Dendritic cell treated with granulocyte-macrophage colony-stimulating factor and Interleukin-4, amounts not matched to agents 40 ng/mL and 50 ng/mL, for 4 days (primary cell): ENCODE data around the gene FAM193B.

Source experiments
- H3K27ac Mint-ChIP-seq: one replicate; pipeline ENCODE4 v1.8.0; 2022; ENCODE audit warnings: mild to moderate bottlenecking, mixed read lengths
- H3K27me3 Mint-ChIP-seq: one replicate; pipeline ENCODE4 v1.8.0; 2022; ENCODE audit warnings: mild to moderate bottlenecking, mixed read lengths
- H3K36me3 Mint-ChIP-seq: one replicate; pipeline ENCODE4 v1.8.0; 2022; ENCODE audit warnings: low read depth, mixed read lengths
- H3K4me1 Mint-ChIP-seq: one replicate; pipeline ENCODE4 v1.8.0; 2022; ENCODE audit warnings: low read depth, mixed read lengths
- H3K4me3 Mint-ChIP-seq: one replicate; pipeline ENCODE4 v1.8.0; 2022; ENCODE audit warnings: mild to moderate bottlenecking, moderate library complexity, mixed read lengths
- H3K9me3 Mint-ChIP-seq: one replicate; pipeline ENCODE4 v1.8.0; 2022; ENCODE audit warnings: mixed read lengths
- intact Hi-C: fragments of 100-400 bp; cut with micrococcal nuclease; formaldehyde crosslinking; loops from one replicate; pipeline ENCODE4 v1.15.0; 2022

The FAM193B gene

DNA sequence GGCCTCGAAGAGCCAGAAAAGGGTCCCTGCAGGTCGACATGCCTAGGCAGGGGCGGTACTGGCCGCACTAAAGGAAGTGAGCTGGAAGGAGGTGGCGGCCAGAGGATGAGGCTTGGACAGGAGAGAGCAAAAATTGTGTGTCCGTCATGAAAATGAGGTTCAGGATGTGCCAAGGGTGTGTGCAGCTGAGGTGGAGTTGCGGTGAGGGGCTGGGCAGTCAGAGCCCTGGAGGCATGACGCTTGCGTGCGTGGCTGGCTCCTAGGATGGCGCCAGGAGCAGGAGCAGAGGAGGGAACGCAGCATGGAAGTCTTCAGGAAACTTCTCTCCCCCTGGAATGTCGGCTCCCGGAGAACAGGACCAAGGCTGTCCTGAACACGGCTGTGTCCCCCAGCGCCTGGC is 51.5 kb downstream of the FAM193B start:
- intact Hi-C loops: no loop called here
- Mint-ChIP-seq H3K4me1 (peaks cover 76% of the 10 kb centered on the region), H3K9me3 (no peaks in the 10 kb centered on the region), H3K27ac (peak overlapping the region; percentile 0), H3K4me3 (no peak overlapping the region), H3K27me3 (peaks cover 31% of the 10 kb centered on the region), H3K36me3 (peaks cover 51% of the 10 kb centered on the region)

DNA sequence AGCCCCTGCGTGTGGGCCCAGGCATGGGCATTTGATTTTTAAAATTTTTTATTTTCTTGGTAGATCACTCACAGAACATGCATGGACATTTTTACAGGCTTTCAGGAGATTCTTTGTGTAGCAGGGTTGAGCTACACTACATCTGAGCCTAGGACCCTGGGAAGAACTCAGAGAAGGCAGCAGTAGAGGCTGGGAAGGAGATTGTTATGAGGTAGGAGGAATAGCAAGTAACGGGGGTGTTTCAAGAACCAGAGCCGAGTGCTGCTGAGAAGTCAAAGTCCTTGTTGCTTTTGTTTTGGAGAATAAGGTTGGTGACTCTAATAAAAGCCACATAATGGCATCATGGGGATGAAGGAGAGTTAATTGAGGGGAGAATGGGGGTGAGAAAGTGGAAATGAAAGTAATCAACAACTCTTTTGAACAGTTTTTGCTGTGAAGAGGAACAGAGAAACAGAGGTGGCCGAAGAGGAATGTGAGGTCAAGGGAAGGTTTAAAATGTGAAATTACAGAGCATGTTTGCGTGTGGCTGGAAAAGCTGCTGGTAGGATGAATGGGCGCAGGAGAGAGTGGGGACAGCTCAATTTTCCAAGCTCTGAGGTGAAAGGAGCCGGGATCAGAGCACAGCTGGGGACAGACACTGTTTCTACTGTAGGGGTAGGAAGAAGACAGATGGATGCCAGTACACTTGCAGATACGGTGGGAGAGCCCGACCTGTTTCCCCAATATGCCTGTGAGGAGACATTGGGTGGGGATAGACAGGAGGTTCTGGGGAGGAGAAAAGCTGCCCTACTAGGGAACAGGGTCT is 52.3 kb downstream of the FAM193B start:
- Mint-ChIP-seq H3K4me1 (peaks cover 71% of the 10 kb centered on the region), H3K27me3 (peaks cover 34% of the 10 kb centered on the region), H3K9me3 (no peaks in the 10 kb centered on the region), H3K36me3 (peaks cover 43% of the 10 kb centered on the region), H3K27ac (peak overlapping the region; percentile 0), H3K4me3 (no peak overlapping the region)
- intact Hi-C loops: no loop called here

DNA sequence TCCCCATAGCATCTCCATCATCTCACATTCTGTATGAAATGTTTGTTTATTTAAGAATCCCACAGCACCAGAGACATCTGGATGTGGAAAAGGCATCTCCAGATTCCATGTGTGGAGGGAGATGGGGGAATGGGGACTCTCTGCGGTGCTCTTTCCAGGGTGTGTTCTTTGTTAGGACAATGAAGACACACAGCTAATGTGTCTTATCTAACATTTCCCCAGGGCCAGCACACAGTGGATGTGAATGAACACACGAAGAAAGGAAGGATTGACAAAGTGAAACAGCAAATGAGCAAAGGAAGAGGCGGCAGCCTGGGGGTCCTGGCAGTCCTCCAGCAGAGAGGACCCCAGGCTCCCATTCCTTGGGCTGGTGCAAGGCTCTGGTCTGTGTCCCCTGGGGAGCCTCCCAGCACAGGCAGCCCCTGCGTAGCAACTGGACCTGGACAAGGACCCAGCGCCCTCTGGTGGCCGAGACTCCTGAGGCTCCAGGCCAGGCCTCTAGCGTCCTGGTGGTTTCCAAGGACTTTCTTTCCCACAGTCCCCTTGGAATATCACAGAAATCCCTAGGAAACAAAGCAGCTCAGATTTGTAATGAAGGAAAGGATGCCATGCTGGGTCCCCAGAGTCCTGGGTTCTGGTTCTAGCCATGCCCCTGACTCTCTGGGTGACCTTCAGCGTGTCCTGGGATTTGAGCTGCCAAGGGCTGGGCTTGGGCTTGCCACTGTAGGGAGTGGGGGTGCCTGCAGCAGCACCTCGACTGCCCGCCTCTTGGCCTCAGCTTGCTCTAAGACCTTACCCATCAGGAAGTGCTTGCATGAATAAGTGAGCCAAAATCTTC is 53.5 kb downstream of the FAM193B start:
- peaks cover 75% of the 10 kb centered on the region for H3K4me1 Mint-ChIP-seq
- intact Hi-C loops: no loop called here
- peak overlapping the region; percentile 37 for H3K4me3 Mint-ChIP-seq
- no peak overlapping the region for H3K27ac Mint-ChIP-seq
- H3K27me3 Mint-ChIP-seq: peaks cover 34% of the 10 kb centered on the region
- peaks cover 38% of the 10 kb centered on the region for H3K36me3 Mint-ChIP-seq
- no peaks in the 10 kb centered on the region for H3K9me3 Mint-ChIP-seq

DNA sequence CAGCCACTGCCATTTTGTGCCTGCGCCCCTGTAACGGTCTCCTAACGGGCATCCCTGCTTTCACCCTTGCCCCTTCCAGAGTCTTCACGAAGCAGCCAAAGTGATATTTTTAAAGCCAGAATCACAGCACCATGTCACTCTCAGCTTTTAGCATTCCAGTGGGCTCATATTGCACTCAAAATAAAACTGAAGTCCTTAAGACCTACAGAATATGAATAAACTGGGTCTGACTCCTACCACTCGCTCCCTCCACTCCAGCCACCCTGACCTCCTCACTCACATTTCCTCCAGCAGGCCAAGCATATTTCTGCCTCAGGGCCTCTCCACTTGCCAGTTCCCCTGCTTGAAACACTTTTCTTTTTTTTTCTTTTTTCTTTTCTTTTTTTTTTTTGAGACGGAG is 54.5 kb downstream of the FAM193B start:
- Mint-ChIP-seq H3K9me3 (no peaks in the 10 kb centered on the region), H3K36me3 (peaks cover 27% of the 10 kb centered on the region), H3K27ac (no peak overlapping the region), H3K27me3 (peaks cover 34% of the 10 kb centered on the region), H3K4me3 (no peak overlapping the region), H3K4me1 (peaks cover 80% of the 10 kb centered on the region)
- intact Hi-C loops: loop anchor here (5.0 to 10.0 kb wide), 3 partner anchors 43 to 185 kb away; partner anchors contain the start of gene MXD3

DNA sequence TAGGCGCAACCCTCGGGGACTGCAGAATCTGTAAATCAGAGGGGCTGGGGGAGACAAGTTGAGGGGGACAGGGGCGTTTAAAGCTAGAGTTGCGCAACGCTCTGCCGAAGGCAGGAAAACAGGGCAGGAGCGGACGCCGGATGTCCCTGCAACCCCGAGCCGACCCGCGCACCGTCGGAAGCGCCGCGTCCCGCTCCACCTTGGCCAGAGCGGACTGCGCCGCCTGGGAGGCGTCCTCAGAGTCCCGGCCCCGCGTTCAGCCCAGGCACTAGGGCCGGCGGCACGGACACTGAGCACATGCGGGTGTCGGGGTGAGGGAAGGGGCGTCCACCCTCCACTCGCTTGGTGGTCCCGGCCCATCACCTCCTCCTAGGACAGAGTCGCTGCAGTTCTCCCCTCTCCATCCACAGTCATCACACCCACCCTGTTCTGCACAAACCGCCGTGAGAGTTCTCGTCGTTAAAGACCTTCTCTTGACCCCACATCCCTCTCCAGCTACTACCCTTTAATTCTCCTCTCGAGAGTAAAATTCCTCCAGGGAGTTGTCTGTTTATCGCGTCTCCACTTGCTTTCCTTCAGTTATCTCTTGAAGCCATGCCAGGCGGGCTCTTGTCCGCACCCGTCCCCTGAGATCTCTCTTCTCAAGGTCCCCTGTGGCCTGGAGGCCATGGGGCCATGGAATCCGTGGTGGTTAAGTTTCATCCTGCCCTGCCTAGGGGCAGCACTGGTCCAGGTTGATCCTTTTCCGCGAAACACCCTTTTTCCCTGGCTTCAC is 56.2 kb downstream of the FAM193B start:
- peaks cover 82% of the 10 kb centered on the region for H3K4me1 Mint-ChIP-seq
- H3K36me3 Mint-ChIP-seq: peaks cover 13% of the 10 kb centered on the region
- peak overlapping the region; percentile 73 for H3K27ac Mint-ChIP-seq
- intact Hi-C loops: loop anchor here (5.0 to 10.0 kb wide), 3 partner anchors 41 to 183 kb away; partner anchors contain the start of gene MXD3
- no peaks in the 10 kb centered on the region for H3K9me3 Mint-ChIP-seq
- H3K27me3 Mint-ChIP-seq: peaks cover 34% of the 10 kb centered on the region
- H3K4me3 Mint-ChIP-seq: peak overlapping the region; percentile 77

DNA sequence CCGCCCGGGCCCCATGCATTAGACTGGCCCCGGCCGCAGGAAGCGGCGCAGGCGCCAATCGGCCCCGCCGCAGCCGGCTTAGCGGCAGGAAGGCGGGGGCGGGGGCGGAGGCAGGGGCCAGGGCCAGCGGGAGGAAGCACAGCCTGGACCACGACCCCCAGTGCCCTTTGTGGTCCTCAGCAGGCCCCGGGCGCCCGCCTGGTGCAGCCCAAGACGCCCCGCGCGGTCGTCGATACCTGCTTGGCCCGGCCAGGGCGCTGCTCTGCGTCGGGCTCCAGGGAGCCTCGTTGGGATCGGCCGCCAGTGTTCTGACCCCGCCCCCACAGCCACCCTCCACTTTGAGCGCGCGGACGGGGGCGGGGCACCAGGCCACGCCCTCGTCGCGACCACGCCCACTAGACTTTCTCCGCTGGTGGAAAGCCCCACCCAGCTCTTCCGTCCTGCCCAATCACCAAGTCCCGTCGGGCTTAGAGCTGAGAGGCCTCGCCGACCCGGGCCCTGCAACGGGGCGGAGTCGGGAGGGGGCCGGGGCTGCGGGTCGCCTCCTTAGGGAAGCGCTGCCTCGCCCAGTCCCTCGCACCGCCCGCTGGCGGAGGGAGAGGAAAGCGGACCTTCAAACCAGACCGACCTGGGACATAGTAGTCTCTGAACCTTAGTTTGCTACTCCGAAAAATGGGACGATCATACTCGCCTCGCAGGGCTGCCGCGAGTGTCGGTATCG is 56.9 kb downstream of the FAM193B start, which contains the start of gene PDLIM7:
PDLIM7 (minus strand) TSS at position 313 of the 721 bp plus-strand sequence. CDS start 1,092 bp downstream, outside the sequence.
- Mint-ChIP-seq H3K4me1 (peaks cover 82% of the 10 kb centered on the region), H3K4me3 (peak within 1 kb of the TSS; percentile 77), H3K36me3 (peaks cover 13% of the 10 kb centered on the region), H3K27me3 (peaks cover 31% of the 10 kb centered on the region), H3K27ac (peak within 1 kb of the TSS; percentile 73), H3K9me3 (no peaks in the 10 kb centered on the region)
- intact Hi-C loops: loop anchor here (1.0 to 10.0 kb wide), 4 partner anchors 20 to 183 kb away; partner anchors contain the start of gene MXD3

DNA sequence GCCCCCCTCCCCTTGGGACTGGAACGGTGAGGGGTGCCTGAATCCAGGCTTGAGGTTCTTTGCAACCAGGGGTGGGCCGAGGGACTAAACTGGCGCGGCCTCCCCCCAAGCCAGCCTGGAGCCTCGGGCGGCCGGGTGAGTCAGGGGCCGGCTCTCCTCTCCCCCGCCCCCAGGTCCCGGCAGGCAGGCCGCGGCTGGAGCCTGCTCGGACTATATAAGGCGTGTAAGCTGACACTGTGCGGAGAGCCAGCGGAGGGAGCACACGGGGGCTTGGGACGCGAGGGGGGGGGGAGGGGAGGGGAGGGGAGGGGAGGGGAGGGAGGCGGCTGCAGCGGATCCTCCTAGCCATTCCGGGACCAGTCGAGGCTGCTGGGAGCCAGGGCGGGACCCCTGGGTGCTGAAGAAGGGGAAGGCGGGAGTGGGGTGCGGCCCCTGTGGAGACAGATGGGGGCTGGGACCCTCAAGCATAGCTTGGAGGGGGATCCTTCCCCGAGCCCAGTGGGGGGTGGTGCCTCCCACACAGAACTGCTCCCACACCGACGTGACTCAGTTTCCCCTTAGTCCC is 57.6 kb downstream of the FAM193B start:
- intact Hi-C loops: loop anchor here (1.0 to 10.0 kb wide), 4 partner anchors 20 to 182 kb away; partner anchors contain the start of gene MXD3
- no peaks in the 10 kb centered on the region for H3K9me3 Mint-ChIP-seq
- H3K27me3 Mint-ChIP-seq: peaks cover 31% of the 10 kb centered on the region
- peak overlapping the region; percentile 77 for H3K4me3 Mint-ChIP-seq
- peaks cover 82% of the 10 kb centered on the region for H3K4me1 Mint-ChIP-seq
- H3K27ac Mint-ChIP-seq: peak overlapping the region; percentile 73
- H3K36me3 Mint-ChIP-seq: peaks cover 16% of the 10 kb centered on the region

DNA sequence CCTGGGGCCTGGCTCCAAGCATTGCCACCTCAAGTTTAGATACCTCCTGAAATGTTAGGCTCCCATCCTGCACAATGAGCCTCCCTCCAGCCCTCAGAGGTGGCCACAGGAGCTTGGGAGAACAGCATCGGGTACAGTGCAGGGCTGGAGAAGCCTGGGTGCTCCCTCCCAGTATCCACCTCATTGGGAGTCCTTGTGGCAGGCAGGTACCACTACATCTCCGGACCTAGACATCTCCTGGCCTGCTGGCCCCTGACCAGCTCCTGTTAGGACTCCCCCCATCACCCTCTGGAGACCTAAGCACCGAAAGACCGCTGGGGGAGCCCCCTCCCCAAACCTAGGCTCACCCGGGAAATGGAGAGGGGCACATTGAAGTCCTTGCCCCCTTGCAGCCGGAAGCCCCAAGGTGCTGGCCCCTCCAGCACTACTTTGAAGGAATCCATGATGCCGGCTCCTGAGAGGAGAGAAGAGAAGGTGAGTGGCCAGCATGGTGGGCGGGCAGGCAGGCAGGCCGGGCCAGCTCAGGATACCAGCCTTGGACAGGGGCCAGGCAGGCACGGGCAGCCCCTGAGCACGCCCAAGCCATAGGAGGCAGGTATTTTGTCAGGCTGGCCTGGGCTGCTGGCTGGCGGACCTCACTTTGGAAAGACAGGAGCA is 58.2 kb downstream of the FAM193B start:
- peak overlapping the region; percentile 77 for H3K4me3 Mint-ChIP-seq
- H3K4me1 Mint-ChIP-seq: peaks cover 78% of the 10 kb centered on the region
- H3K36me3 Mint-ChIP-seq: peaks cover 22% of the 10 kb centered on the region
- peak overlapping the region; percentile 73 for H3K27ac Mint-ChIP-seq
- no peaks in the 10 kb centered on the region for H3K9me3 Mint-ChIP-seq
- intact Hi-C loops: loop anchor here (5.0 to 10.0 kb wide), 3 partner anchors 39 to 181 kb away; partner anchors contain the start of gene MXD3
- peaks cover 32% of the 10 kb centered on the region for H3K27me3 Mint-ChIP-seq

DNA sequence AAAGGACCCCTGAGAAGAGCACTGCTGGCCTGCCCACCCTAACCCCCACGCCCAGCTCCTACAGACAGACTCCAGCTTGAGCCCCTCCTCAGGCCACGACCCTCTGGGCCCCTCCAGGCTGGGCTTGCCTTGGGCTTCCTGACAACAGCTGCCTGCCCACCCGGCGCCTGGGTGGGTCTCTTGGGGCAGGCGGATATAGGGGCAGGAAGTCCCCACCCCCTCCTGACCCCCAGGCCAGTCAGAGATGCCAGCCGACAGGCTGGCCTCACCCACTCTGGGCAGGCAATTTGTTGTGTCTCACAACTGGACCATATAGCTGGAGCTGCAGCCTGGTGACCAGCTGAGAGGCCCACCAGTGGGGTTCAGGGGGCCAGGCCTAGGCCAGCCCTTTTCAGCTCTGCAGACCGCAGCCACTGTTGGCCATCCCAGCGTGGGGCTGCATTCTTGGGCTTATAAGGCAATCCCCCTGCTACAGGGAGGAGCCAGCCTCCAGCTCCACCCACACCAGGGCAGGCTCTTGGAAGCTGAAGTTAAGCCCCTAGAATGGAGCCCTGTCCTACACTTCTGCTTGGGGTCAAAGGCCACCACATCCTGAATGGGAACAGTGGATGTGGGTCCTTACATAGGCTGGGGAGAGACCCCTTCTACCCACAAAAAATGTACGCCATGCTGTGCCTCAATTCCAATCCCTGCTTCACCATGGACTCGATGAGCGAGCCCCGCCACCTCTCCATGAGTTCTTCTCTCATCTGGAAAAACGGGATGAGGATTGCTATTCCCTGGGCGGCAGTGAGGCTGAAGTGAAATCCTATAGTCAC is 58.9 kb downstream of the FAM193B start:
- Mint-ChIP-seq H3K36me3 (peaks cover 30% of the 10 kb centered on the region), H3K4me1 (peaks cover 80% of the 10 kb centered on the region), H3K27ac (peak overlapping the region; percentile 83), H3K27me3 (peaks cover 30% of the 10 kb centered on the region), H3K4me3 (peak overlapping the region; percentile 77), H3K9me3 (no peaks in the 10 kb centered on the region)
- intact Hi-C loops: loop anchor here (5.0 to 10.0 kb wide), 3 partner anchors 38 to 181 kb away; partner anchors contain the start of gene MXD3

DNA sequence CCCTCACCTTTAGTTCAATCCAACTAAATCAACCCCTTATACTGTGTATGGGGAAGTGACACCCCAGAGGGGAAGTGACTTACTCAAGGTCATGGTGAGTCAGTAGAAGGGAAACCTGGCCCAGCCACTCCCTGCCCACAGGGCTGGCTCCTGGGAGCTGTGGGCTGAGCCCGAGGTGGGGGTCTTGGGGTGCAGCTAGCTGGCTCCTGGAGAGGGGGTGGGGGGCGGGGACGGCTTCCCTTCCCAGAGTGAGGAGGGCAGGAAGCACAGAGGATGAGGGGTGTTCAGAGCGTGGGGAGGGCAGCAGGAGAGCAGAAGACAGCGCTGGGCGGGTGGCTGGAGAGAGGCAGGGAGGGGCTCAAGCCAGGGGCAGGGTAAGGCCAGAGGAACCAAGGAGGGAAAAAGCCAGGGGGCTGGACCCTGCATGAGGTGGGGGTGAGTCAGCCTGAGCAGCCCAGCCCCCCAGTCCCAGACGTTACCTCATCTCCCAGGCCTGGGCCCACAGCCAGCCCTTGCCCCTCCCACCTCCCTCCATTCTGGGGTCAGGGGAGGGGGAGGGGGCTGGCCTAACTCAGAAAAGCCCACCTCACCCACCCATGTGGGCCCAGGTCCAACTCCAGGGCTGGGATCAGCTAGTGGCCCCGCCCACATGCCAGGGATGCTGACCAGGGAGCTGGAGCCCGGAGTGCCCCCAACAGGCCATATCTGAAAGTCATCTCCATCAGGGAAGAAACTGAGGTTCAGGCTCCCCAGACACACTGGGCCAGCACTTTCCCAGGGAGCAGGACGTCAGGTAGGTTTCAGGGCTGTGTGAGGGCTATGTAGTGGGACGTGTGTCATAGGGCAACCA is 59.8 kb downstream of the FAM193B start:
- H3K4me1 Mint-ChIP-seq: peaks cover 80% of the 10 kb centered on the region
- H3K36me3 Mint-ChIP-seq: peaks cover 39% of the 10 kb centered on the region
- intact Hi-C loops: loop anchor here (5.0 to 10.0 kb wide), 3 partner anchors 37 to 180 kb away; partner anchors contain the start of gene MXD3
- peak overlapping the region; percentile 60 for H3K4me3 Mint-ChIP-seq
- H3K9me3 Mint-ChIP-seq: no peaks in the 10 kb centered on the region
- peak overlapping the region; percentile 83 for H3K27ac Mint-ChIP-seq
- peaks cover 23% of the 10 kb centered on the region for H3K27me3 Mint-ChIP-seq
